ENCODE measurements around the gene MRPS24.

DNA sequence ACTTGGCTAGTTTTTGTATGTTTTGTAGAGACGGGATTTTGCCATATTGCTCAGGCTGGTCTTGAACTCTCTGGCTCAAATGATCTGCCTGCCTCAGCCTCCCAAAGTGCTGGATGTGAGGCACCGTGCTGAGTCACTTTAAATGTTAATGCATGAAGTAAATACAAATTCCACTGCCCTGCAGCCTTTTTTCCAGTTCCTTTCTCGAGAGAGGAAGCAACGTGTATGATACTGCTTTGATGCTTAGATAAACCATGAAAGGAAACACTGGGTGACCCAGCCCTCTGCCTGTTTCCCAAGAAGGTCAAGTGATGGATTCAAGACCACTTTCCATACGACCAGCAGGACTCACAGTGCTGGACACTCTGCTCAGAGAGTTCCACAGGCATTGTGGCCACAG, 11.3 kb upstream of the MRPS24 start:
- TF ChIP-seq, protein P1, sequence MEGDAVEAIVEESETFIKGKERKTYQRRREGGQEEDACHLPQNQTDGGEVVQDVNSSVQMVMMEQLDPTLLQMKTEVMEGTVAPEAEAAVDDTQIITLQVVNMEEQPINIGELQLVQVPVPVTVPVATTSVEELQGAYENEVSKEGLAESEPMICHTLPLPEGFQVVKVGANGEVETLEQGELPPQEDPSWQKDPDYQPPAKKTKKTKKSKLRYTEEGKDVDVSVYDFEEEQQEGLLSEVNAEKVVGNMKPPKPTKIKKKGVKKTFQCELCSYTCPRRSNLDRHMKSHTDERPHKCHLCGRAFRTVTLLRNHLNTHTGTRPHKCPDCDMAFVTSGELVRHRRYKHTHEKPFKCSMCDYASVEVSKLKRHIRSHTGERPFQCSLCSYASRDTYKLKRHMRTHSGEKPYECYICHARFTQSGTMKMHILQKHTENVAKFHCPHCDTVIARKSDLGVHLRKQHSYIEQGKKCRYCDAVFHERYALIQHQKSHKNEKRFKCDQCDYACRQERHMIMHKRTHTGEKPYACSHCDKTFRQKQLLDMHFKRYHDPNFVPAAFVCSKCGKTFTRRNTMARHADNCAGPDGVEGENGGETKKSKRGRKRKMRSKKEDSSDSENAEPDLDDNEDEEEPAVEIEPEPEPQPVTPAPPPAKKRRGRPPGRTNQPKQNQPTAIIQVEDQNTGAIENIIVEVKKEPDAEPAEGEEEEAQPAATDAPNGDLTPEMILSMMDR (conservative IDR thresholded peaks at IDR 0.05; ENCODE audit: low read depth, low read length), result no peak
- TF ChIP-seq EZH2 (IDR thresholded peaks at IDR 0.05; ENCODE audit: borderline replicate concordance, low read depth, low read length, poor library complexity, severe bottlenecking), result no peak

Data from A673 (cell line).